IPS-20b (cell line): ENCODE measurements around the gene FAT3.

ENCODE experiments used
- H3K27ac ChIP-seq: one replicate; pipeline ENCODE4 v1.5.1; 2013; ENCODE audit warnings: low read length
- H3K27me3 ChIP-seq: 2 replicates; pipeline ENCODE4 v1.6.1; 2013; ENCODE audit warnings: mild to moderate bottlenecking, low read length, inconsistent platforms; ENCODE audit not compliant: insufficient read depth
- H3K36me3 ChIP-seq: 2 replicates; pipeline ENCODE4 v1.6.1; 2013; ENCODE audit warnings: low read depth, mild to moderate bottlenecking, inconsistent platforms, low read length, moderate library complexity; ENCODE audit not compliant: insufficient read depth
- H3K4me1 ChIP-seq: 2 replicates; pipeline ENCODE4 v1.6.1; 2013; ENCODE audit warnings: mild to moderate bottlenecking, control low read depth, inconsistent platforms, low read length, moderate library complexity; ENCODE audit not compliant: insufficient read depth
- H3K4me3 ChIP-seq: 2 replicates; pipeline ENCODE4 v1.5.1; 2013; ENCODE audit warnings: mild to moderate bottlenecking, low read length, inconsistent platforms
- H3K9ac ChIP-seq: 2 replicates; pipeline ENCODE4 v1.6.1; 2013; ENCODE audit warnings: low read depth, mild to moderate bottlenecking, inconsistent platforms, low read length, moderate library complexity
- H3K9me3 ChIP-seq: 2 replicates; pipeline ENCODE4 v1.6.1; 2013; ENCODE audit warnings: mild to moderate bottlenecking, low read depth, low read length, inconsistent platforms; ENCODE audit not compliant: insufficient read depth

The FAT3 gene

DNA sequence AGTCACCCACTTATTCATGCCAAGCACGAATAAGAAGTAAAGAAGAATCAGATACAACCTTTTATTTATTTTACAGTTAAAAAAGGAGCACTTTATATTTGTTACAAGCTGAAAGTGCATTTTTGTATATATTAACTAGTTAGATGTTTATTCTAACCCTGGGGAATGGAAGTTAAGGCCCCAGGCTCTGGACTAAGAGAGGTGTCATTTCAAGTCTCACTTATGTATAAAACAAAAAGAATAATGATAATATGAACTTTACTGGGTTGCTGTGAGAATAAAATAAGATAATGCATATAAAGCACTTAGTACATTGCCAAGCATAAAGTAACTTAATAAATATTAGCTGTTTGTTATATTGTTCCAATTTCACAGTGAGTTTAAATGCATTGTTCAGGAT is 12.1 kb upstream of the FAT3 start:
- H3K27ac ChIP-seq, result no peak overlapping the region

GRCh38 chr11:92216789-92217188 is 7.8 kb upstream of the FAT3 start:
- H3K27ac ChIP-seq, result no peak overlapping the region
- H3K27me3 ChIP-seq, result peaks cover 6% of the 10 kb centered on the region; the same call in 1 of the 2 replicates
- H3K4me1 ChIP-seq, result peaks cover 50% of the 10 kb centered on the region
- H3K9ac ChIP-seq, result no peak overlapping the region
- H3K9me3 ChIP-seq, result no peaks in the 10 kb centered on the region
- peak overlapping the region; percentile 11; the same call in 1 of the 2 replicates for H3K4me3 ChIP-seq
- no peaks in the 10 kb centered on the region for H3K36me3 ChIP-seq

More for the DNA sequence above, 12.1 kb upstream of the FAT3 start:
- no peak overlapping the region for H3K4me3 ChIP-seq
- no peak overlapping the region for H3K9ac ChIP-seq
- H3K27me3 ChIP-seq, result no peaks in the 10 kb centered on the region
- H3K36me3 ChIP-seq, result no peaks in the 10 kb centered on the region
- peaks cover 30% of the 10 kb centered on the region; the same call in 1 of the 2 replicates for H3K4me1 ChIP-seq
- no peaks in the 10 kb centered on the region for H3K9me3 ChIP-seq

DNA sequence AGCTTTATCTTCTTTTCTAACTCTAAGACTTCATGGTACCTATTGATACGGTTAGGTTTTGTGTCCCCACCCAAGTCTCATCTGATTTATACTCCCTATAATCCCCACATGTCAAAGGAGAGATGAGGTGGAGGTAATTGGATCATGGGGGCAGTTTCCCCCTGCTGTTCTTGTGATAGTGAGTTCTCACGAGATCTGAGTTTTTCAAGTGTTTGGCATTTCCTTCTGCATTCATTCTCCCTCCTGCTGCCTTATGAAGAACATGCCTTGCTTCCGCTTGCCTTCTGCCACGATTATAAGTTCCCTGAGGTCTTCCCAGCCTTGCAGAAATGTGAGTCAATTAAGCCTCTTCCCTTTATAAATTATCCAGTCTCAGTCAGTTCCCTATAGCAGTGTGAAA is 5.1 kb upstream of the FAT3 start:
- H3K27me3 ChIP-seq, result peaks cover 33% of the 10 kb centered on the region
- no peaks in the 10 kb centered on the region for H3K36me3 ChIP-seq
- no peaks in the 10 kb centered on the region for H3K9me3 ChIP-seq
- H3K27ac ChIP-seq, result no peak overlapping the region
- H3K4me1 ChIP-seq, result peaks cover 55% of the 10 kb centered on the region
- no peak overlapping the region for H3K4me3 ChIP-seq
- H3K9ac ChIP-seq, result no peak overlapping the region

GRCh38 chr11:92222701-92223100 is 1.9 kb upstream of the FAT3 start:
- H3K4me1 ChIP-seq, result peaks cover 31% of the 10 kb centered on the region
- no peaks in the 10 kb centered on the region for H3K36me3 ChIP-seq
- H3K27ac ChIP-seq, result no peak overlapping the region
- no peak overlapping the region for H3K9ac ChIP-seq
- no peaks in the 10 kb centered on the region for H3K9me3 ChIP-seq
- H3K27me3 ChIP-seq, result peaks cover 59% of the 10 kb centered on the region
- H3K4me3 ChIP-seq, result no peak overlapping the region

GRCh38 chr11:92224054-92224406 is 588 bp upstream of the FAT3 start:
- H3K9me3 ChIP-seq, result no peaks in the 10 kb centered on the region
- peak overlapping the region; percentile 84 for H3K4me3 ChIP-seq
- H3K27ac ChIP-seq, result no peak overlapping the region
- H3K9ac ChIP-seq, result peak overlapping the region; percentile 49; the same call in 1 of the 2 replicates
- H3K4me1 ChIP-seq, result peaks cover 31% of the 10 kb centered on the region; the same call in 1 of the 2 replicates
- H3K27me3 ChIP-seq, result peaks cover 69% of the 10 kb centered on the region
- no peaks in the 10 kb centered on the region for H3K36me3 ChIP-seq

- H3K9ac ChIP-seq, result peak overlapping the region; percentile 67; the same call in 1 of the 2 replicates
- no peaks in the 10 kb centered on the region for H3K36me3 ChIP-seq
- peaks cover 27% of the 10 kb centered on the region; the same call in 1 of the 2 replicates for H3K4me1 ChIP-seq
- peak overlapping the region; percentile 84 for H3K4me3 ChIP-seq
- peaks cover 69% of the 10 kb centered on the region for H3K27me3 ChIP-seq
- no peak overlapping the region for H3K27ac ChIP-seq
- no peaks in the 10 kb centered on the region for H3K9me3 ChIP-seq
These were observed 528 bp downstream of the FAT3 start for GRCh38 chr11:92225125-92225567.

- Histone ChIP-seq H3K27me3 (peaks cover 69% of the 10 kb centered on the region), H3K27ac (no peak overlapping the region), H3K4me3 (peak overlapping the region; percentile 84), H3K9ac (peak overlapping the region; percentile 67; the same call in 1 of the 2 replicates), H3K9me3 (no peaks in the 10 kb centered on the region), H3K36me3 (no peaks in the 10 kb centered on the region), H3K4me1 (peaks cover 27% of the 10 kb centered on the region; the same call in 1 of the 2 replicates)
These were observed 1.1 kb downstream of the FAT3 start for GRCh38 chr11:92225568-92226330.

- H3K9ac ChIP-seq, result peak overlapping the region; percentile 67; the same call in 1 of the 2 replicates
- peak overlapping the region; percentile 84 for H3K4me3 ChIP-seq
- peaks cover 27% of the 10 kb centered on the region; the same call in 1 of the 2 replicates for H3K4me1 ChIP-seq
- no peak overlapping the region for H3K27ac ChIP-seq
- H3K9me3 ChIP-seq, result no peaks in the 10 kb centered on the region
- peaks cover 65% of the 10 kb centered on the region for H3K27me3 ChIP-seq
- no peaks in the 10 kb centered on the region for H3K36me3 ChIP-seq
These were observed 2.0 kb downstream of the FAT3 start for GRCh38 chr11:92226331-92227229.

GRCh38 chr11:92227230-92227814 is 2.7 kb downstream of the FAT3 start:
- peak overlapping the region; percentile 84 for H3K4me3 ChIP-seq
- no peaks in the 10 kb centered on the region for H3K9me3 ChIP-seq
- peaks cover 27% of the 10 kb centered on the region; the same call in 1 of the 2 replicates for H3K4me1 ChIP-seq
- peak overlapping the region; percentile 67; the same call in 1 of the 2 replicates for H3K9ac ChIP-seq
- peaks cover 58% of the 10 kb centered on the region for H3K27me3 ChIP-seq
- no peak overlapping the region for H3K27ac ChIP-seq
- no peaks in the 10 kb centered on the region for H3K36me3 ChIP-seq

GRCh38 chr11:92227959-92228935 is 3.6 kb downstream of the FAT3 start:
- peak overlapping the region; percentile 84; the same call in 1 of the 2 replicates for H3K4me3 ChIP-seq
- peaks cover 49% of the 10 kb centered on the region for H3K27me3 ChIP-seq
- H3K9ac ChIP-seq, result no peak overlapping the region
- no peak overlapping the region for H3K27ac ChIP-seq
- H3K36me3 ChIP-seq, result no peaks in the 10 kb centered on the region
- H3K4me1 ChIP-seq, result peaks cover 22% of the 10 kb centered on the region; the same call in 1 of the 2 replicates
- H3K9me3 ChIP-seq, result no peaks in the 10 kb centered on the region
